Body of pancreas (tissue), 4 donors: ENCODE results near the gene CACNA1G.

ENCODE experiments used
- POLR2A ChIP-seq, 3 donors: fragments of 450-650 bp; IDR thresholded peaks; one replicate each; pipeline ENCODE4 v1.6.1; 2016; ENCODE audit warnings: antibody characterized with exemption in 3 of 3, mild to moderate bottlenecking in 2 of 3
- TF ChIP-seq, protein P1 (sequence below), 7 experiments: fragments of 450-650 bp in 4 of 7; fragments of 200-600 bp in 3 of 7; sonication (generic) in 3 of 7; IDR thresholded peaks; one replicate each; pipeline ENCODE4 v1.5.1; 2016 to 2019; ENCODE audit warnings: antibody characterized with exemption in 7 of 7

DNA sequence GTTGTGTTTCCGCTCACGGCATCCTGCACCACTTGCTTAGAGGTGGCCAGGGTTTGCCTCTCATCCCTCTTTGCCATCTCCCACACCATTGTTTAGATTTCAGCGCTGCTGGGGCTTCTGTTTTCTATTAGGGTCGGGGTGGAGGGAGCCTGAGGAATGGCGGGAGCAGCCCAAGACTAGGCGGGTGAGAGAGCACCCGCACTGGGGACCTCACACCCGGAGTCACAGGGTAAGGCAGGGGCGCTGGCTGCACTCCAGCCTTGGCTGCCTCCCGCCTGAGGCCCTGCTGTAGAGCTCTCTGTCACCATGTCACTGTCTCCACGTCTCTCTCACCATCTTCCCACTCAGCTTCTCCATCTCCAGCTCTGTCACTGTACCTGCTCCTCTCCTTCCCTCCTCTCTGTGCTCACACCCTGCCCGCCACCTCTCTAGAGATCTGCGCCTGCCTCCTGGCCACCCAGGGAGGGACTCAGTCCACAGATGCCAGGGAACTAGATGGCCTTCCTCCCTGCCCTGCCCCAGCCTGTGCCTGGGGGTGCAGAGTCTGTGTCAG, 41.4 kb downstream of the CACNA1G start:
- TF ChIP-seq, protein P1, sequence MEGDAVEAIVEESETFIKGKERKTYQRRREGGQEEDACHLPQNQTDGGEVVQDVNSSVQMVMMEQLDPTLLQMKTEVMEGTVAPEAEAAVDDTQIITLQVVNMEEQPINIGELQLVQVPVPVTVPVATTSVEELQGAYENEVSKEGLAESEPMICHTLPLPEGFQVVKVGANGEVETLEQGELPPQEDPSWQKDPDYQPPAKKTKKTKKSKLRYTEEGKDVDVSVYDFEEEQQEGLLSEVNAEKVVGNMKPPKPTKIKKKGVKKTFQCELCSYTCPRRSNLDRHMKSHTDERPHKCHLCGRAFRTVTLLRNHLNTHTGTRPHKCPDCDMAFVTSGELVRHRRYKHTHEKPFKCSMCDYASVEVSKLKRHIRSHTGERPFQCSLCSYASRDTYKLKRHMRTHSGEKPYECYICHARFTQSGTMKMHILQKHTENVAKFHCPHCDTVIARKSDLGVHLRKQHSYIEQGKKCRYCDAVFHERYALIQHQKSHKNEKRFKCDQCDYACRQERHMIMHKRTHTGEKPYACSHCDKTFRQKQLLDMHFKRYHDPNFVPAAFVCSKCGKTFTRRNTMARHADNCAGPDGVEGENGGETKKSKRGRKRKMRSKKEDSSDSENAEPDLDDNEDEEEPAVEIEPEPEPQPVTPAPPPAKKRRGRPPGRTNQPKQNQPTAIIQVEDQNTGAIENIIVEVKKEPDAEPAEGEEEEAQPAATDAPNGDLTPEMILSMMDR (IDR thresholded peaks at IDR 0.05), result no peak
- no peak for TF ChIP-seq POLR2A (IDR thresholded peaks at IDR 0.05)
